HT1080 (cell line): ENCODE data around the gene SLC39A3. TPM values are rescaled to one million over a fixed set of nuclear protein-coding genes. Genes with fewer than 3 reads are reported as not detected.

Experiments
- DNase-seq: peaks from one replicate; pipeline ENCODE4 v3.0.0-alpha.2; 2015; ENCODE audit warnings: low read depth
- total RNA-seq: library from RNA; depleted of rRNA; stranded (reverse); fragments of >200 nt; shearing (Covaris generic); gene quantifications from 2 replicates; pipeline ENCODE4 v1.2.3, GENCODE V29; 2014

The SLC39A3 gene
- total RNA-seq, 1 experiment from 2014 or later = 57.3 TPM

DNA sequence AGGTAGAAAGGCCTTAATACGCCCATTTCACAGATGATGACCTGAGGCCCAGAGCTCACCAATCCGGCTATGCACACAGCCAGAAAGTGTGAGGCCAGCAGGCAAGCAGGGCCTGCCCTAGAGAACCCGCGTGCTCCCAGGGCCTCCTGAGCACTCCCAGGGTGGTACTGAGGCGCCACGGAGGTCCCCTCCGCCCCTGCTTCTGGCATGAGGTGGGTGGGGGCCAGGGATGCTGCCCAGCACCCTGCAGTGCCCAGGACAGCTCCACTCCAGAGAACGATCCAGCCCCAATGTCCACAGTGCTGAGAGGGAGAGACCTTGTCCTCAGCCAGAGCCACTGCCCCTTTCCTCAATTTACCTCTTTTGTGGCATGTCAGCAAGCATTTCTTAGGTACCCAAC is 29.4 kb upstream of the SLC39A3 start:
- DNase-seq = no peak

DNA sequence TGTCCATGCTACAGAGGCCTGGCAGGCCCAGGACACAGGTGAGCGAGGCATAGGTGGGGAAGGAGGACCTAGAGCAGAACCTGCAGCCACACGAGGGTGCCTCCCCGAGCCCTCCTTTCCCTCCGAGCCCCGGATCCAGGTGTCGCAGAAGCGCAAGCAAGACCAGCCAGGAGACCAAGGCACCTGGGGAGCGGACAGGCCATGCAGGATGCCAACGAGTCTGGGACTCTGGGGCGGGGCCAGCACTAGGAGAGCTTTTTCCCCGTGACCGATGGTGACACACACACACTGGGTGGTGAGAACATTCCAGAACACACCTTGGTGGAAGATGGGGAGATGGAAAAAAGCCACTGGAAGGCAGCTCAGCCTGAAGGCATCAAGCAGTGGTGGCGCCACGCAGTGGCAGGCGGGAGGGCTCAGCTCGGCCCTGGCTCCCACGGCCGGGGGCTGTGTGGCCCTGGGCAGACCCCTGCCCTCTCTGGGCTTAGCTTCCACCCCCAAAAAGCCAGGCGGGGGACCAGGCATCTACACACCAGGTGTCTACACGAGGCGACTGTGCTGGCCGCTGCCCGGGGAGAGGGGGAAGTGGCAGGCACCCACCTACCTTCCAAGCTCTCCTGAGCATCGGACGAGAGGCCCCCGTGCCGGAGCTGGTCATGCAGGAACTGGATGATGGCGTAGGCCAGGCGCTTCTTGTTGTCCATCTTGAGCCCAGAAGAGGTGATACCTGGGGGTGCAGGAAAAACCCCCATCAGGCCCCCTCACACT is 28.7 kb upstream of the SLC39A3 start:
- no peak for DNase-seq

DNA sequence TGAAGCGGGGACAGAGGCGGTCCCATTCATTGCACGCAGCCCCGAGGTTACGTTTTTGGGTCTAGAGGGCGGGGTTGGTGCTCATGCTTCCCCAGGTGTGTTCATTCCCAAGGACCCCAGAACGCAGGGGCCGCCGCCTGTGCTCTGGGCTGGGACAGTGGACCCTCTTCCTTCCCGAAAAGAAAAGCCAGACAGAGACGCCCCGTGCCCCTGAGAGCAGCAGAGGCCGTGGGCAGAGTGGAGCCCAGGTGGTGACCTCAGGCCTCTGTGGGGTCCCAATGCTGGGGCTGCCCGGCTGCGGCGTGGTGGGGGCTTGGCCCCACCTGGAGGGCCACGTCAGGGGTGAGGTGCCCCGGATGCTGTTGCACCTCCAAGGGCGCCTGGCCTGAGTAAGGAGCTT is 27.9 kb upstream of the SLC39A3 start:
- DNase-seq = no peak

DNA sequence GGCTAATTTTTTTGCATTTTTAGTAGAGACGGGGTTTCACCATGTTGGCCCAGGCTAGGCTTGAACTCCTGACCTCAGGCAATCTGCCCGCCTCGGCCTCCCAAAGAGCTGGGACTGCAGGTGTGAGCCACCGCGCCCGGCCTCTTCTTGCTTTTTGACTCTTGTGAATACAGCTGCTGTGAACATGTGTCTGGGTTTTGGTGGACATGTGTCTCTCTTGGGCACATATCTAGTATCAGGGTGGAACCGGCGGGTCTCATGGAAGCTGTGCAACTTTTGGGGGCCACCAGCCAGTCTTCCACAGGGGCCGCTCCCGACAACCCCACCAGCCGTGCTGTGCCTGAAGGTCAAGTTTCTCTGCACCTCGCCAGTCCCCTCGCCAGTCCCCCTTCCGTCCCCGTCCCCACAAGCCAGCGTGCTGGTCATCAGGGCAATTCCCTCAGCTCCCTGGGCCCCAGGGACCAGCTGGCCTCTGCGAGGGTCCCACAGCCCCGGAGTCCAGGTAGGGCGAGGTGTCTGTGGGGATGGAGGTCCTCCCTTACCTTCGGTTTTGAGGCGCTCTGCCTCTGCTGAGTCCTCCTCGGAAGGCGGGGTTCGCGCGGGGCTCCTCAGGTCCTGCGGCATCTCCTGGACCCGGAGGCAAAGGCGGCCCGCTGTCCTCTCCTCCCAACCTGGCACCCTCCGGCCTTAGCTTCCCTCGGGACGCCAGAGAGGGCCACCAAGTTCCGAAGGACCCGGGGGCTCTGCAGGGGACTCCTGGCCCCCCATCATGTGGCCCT is 27.0 kb upstream of the SLC39A3 start:
- DNase-seq = no peak

DNA sequence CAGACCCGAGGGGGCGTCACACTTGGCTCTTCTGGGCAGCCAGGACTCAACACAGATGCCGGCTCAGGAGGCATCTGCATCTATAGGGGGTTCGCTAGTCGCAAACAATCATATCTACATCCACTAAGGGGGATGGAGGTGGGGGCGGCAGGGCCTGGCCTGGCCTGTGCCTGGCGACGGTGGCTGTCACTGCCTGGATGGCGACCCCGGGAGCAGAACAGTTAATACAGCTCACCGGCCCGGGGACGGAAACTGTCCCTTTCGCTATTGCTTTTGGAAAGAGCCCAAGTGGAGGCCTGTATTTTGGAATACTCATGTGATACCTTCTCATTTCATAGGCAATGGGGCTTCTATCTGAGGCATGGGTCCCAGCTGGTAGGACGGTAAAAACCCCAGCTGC is 25.6 kb upstream of the SLC39A3 start:
- DNase-seq = no peak

DNA sequence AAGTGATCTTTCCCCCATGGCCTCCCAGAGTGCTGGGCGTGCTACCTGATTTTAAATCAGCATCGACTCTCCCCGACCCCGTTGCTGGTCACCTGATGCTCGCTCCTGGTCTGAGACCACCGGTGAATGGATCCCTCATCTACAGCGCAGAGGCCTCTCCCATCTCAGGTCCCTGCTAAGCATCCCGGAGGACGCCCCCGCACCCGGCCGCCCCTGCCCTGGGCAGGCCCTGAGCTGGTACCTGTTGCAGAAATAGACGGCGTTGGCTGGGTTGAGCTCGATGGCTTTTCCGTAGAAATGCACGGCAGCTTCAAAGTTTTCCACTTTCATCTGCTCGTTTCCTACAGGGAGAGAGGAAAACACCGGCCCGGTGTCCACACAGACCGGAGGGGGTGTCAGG is 25.1 kb upstream of the SLC39A3 start:
- no peak for DNase-seq

DNA sequence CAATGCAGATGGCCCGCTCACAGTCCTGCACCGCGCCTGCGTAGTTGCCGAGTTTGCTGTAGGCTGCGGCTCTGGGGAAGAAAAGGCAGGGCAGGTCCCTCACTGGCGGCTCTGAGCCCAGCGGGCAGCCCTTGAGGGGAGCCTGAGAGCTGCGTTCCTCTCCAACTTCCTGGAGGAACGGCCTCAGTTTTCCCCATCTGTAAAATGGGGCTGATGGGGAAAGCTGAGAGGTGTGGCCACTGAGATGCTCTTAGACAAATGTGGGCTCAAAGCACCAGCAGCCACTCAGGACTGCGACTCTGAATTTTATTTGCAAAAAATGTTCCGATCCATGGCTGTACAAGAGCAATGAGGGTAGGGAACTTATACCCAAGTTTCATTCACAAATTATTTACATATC is 23.9 kb upstream of the SLC39A3 start:
- no peak for DNase-seq

DNA sequence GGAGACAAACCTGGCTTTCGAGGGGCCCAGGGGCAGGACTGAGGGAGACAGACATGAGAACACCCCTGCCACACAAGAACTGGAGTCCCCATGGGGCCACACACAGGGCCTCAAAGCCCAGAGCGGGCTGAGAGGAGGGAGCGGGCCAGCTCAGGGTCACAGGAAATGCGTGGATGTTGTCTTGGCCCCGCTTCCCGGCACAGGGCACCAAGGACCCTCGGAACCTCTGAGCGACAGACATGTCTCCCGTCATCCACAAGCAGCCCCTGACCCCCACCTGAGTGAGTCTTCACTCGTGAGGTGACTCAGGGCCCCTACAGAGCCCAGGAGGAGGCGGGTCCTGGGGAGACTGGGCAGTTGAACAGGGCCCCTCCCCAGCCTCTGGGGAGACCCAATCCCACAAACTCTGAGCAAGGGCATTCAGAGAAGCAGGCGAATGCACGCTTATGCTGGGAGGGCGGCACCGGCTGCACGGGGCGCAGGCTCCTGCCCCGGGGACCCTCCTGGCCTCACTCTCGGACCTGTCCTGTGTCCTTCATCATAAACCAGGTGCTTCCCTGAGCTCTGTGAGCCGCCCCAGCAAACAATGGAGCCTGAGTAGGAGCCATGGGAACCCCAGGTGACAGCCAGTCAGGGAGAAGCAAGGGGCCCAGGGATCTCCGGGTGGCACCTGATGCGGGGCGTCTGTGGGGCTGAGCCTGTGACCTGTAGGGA is 23.1 kb upstream of the SLC39A3 start:
- no peak for DNase-seq

DNA sequence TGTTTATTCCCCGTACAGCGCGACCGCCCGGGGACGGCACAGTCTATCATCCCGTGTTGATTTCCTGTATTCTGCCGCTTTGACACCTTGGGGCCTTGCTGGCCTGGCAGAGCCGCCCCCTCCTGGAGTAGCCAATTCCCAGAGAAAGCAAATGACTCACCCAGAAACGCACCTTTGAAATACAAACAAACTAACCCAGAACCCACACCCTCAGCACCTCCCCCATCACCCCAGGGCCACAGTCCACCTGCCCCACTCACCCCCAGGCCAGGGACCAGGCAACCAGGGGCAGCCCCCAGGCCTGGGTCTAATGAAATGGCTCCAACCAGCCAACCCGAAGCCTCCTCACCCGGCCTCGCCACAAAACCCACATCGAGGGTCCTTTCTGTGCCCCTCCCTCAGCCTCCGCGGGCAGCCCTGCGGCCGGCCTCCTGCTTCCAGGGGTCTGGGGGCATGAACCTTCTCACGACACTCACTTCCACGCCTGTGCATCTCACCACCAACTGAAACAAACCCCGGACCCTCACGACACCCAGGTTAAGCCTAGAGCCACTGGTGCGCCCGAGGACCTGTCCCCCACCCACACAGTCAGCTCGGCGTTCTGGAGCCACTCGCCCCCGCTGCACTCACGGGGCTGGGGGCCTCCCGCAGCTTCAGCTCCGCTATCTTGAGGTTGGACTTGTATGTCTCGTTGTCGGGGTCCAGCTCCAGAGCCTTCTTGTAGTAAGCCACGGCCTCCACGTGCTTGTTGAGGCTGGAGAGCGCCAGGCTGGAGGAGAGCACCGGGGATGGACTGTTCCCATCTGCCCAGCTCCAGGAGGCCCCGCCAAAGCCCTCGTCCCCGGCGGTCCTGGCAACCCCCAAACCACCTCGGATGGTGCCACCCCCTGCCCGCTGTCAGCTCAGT is 22.3 kb upstream of the SLC39A3 start:
- no peak for DNase-seq

DNA sequence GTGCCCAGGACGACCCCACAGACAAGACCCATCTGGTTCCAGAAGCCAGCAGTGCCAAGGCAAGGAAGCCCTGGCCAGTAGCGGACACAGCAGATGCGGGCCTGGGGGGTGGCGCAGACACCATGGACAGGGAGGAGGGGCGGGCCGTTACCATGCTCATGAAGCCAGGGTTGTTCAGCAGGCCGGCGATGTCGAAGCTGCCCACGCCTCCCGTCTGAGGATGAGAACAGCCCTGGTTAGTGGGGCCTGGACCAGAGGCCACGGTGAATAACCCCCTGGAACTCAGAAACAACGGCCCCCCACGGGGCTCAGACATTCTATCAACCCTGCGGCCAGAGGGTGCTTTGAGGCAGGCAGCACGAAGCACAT is 21.5 kb upstream of the SLC39A3 start:
- no peak for DNase-seq

DNA sequence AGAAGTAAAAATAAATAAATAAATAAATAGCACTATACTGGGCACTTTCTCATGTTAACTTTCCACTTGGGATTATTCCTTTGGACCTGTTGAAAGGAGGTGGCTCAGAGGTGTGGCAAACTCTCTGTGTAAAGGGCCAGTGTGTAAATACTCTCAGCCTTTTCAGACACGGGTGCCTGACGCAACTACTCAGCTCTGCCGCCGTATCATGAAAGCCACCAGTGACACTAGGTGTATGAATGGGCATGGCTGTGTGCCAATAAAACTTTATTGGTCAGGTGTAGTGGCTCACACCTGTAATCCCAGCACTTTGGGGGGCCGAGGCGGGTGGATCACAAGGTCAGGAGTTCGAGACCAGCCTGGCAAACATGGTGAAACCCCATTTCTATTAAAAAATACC is 20.1 kb upstream of the SLC39A3 start:
- no peak for DNase-seq

DNA sequence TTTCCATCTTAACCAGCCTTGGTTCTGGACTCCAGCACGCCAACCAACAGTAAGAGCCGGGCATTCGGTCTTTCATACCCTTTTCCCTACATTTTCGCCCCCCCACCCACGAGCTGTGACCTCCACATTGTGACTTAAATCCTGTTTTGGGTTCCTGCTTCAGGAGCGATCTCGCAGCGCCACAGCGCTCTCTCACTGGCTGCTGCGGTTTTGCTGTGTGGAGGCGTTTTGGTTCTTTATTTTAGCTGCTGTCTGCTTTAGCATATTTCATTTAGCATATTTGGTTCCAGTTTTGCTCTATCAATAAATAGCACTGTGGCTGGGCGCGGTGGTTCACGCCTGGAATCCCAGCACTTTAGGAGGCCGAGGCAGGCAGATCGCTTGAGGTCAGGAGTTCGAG is 19.5 kb upstream of the SLC39A3 start:
- no peak for DNase-seq

DNA sequence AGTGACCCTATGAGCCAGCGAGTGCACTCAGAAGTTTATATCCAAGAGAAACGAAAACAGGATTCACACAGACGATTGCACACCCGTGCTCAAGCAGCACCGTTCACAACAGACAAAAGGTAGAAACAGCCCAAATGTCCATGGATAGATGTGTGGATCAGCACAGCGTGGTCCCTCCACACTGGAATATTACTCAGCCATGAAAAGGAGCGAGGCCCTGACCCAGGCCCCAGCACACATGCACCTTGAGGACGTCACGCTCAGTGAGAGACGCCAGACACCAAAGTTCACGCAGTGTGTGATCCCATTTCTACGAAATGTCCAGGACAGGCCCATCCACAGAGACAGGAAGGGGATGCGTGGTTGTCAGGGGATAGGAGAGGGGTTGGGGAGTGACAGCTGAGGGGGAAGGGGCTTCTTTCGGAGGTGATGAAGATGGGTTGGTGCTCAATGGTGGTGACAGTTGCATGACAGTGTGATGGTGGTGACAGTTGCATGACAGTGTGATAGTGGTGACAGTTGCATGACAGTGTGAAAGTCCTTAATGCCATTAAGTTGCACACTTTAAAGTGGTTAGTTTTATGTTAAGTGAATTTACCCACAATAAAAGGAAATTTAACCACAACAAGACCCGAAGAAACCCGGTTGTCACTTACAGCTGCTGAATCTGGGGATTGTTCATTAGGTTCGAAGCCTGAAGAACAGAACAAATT is 18.9 kb upstream of the SLC39A3 start:
- DNase-seq = no peak

DNA sequence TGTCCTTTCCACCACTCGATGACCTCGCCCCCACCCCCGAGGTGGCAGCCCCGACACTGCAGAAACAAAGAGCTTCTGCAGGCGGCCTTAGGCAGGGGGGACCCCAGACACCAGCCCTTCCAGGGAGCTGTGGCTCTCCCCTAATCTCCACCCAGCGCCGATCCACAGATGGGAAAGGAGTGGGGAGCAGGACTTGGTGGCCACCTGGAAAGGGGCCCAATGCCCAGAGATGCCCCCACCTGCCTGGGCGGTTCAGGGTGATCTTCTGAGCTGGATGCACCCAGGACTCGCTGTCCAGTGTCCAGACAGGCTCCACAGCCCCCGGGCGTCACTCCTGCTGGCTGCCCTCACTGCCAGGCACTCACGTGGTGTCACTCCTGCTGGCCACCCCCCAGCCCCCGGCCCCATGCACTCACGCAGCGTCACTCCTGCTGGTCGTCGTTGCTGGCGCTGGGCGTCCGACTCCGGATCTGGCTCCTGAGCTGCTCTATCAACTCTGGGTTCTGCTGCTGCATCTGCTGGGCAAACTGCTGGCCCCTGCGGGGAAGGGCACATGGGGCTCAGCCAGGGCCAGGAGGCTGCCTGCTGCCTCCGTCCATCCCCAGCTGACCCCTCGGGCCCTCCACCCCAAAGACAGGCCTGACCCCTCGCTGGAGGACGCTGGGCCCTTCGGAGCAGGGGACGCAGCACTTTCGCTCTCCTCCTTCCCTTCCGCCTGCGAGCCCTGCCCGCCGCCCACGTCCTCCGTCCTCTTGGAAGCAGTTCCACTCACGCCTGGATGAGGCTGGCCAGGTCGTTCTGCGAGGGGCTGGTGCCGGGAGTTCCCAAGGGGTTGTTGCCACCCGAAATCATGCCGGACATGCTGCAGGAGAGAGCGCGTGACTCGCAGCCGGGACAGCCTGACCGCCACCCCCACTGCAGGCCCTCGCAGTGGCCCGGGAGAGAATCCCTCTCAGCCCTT is 17.4 kb upstream of the SLC39A3 start:
- no peak for DNase-seq

DNA sequence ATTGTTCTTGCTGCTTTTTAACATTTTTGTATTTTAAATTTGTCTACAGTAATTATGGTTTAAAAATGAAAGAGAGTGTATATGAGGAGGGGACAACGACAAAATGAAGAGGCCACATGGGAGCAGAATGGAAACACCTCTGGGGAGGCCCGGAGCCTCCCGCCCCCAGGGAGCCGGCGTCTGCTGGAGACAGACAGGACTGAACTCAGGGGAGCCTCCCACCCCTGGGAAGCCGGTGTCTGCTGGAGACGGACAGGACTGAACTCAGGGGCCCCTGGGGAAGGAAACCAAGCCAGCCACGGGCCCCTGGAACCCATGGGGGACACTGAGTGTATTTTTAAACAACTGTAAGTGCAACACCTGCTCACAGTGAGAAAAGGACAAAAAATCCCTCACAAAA is 16.7 kb upstream of the SLC39A3 start:
- no peak for DNase-seq

DNA sequence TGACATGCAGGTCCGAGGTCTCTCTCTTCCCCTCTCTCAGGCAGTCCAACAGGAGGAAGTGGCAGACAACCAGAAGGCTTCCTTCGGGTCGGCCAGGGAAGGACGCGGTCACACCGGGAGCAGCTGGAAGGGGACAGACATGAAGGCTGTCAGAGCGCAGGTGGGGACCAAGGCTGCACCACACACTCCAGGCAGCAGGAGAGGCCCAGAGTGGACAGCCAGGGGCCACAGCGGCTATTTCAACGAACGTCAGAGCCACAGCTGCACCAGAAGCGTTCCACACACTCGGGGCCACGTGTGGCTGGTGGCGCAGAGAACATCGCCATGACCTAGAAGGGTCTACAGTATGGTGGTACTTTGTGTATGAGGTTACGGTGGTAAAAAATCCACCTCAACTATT is 16.0 kb upstream of the SLC39A3 start:
- DNase-seq = no peak

DNA sequence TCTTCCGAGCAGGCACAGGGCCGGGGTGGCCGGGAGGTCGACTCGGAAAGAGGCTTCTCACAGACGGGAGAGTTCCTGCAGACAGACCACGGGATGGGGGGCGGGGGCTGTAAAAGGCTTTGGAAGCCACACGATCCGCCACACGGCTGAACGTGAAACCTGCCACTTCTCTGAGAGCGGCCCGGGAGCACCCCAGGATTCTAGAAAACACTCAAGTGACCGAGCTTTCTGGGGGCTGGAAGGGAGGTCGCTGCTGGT is 15.6 kb upstream of the SLC39A3 start:
- no peak for DNase-seq

DNA sequence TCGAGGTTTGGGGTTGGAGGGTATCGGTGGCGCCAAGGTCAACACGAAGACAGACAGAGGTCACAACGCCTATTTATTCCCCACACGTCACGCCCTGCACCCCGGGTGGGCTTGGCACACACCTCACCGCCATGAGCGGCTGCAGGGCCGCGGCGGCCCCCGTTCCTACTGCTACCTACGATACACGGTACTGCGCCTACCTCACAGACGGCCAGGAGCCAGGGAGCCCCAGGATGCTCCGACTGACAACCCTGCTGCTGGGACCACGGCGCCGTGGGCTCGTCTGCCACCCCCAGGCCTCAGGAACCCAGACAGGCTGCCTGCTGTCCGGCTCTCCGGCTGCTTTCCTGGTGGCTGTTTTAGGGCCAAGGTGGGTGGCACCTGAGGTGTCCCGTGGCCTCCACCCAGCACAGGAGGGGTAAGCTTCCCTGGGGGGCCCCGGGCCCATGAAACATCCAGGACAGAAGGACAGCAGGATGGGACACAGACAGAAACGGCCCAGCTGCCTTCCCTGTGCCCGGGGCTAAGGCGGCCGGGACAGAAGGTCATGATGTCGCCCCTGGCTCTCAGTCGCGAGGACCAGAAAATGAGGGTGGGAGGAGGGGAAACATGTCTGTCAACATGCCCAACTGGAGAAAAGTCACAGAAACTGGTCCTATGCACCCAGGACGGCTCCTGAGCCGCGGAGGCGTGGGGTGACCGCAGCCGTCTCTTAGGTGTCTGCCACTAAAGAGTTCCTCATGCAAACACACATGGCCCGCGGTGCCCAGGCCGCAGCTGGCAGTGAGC is 15.0 kb upstream of the SLC39A3 start:
- DNase-seq = no peak

DNA sequence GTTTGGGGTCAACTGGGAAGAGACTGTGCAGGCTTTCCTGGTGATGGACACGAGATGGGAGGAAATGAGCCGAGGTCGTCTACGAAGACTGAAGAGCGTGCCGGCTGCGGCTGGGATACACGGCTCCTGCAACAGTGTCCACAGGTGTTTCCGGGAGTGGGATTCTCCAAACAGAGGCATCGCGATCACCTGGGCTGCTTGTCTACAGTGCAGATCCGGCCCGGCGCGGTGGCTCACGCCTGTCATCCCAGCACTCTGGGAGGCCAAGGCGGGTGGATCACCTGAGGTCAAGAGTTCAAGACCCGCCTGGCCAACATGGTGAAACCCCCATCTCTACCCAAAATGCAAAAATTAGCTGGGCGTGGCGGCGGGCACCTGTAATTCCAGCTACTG is 11.6 kb upstream of the SLC39A3 start:
- DNase-seq = no peak
